GM18519 (cell line): ENCODE measurements around the gene RPUSD2.

Experiments used
- ATAC-seq: cut with Tn5 transposase; IDR thresholded peaks from one replicate; pipeline ENCODE4 v1.9.1; 2021; ENCODE audit warnings: mild to moderate bottlenecking, moderate library complexity; ENCODE audit not compliant: unreplicated experiment, low FRiP score

Gene RPUSD2

GRCh38 chr15:40603935-40604334, 34.8 kb downstream of the RPUSD2 start:
- ATAC-seq: no peak

GRCh38 chr15:40613080-40613479, 44.0 kb downstream of the RPUSD2 start:
- ATAC-seq: no peak

GRCh38 chr15:40618023-40618422, 48.9 kb downstream of the RPUSD2 start:
- ATAC-seq: no peak

- ATAC-seq: no peak
Measured at GRCh38 chr15:40618906-40619305, 49.8 kb downstream of the RPUSD2 start.

GRCh38 chr15:40623361-40623760, 54.3 kb downstream of the RPUSD2 start:
- ATAC-seq: no peak
